Measurements from ENCODE around the gene RHOJ.

RHOJ gene

DNA sequence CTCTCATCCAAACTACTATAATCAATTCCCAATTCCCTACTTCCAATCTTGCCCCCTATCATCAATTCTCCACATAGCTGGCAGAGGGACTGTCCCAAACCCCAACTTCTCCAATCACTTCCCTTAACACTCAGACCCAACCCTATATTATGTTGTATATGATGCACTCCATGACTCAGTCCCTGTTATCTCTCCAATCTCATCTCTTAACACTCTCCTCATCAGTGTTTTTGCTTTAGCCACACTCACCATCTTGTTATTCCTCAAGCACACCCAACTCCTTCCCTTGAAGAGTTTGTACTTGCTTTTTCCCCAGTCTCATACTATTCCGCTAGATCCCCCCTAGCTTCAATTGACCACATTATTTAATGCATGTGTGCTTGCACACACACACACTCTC is 4.9 kb downstream of the RHOJ start:
- DNase-seq, result no peak

DNA sequence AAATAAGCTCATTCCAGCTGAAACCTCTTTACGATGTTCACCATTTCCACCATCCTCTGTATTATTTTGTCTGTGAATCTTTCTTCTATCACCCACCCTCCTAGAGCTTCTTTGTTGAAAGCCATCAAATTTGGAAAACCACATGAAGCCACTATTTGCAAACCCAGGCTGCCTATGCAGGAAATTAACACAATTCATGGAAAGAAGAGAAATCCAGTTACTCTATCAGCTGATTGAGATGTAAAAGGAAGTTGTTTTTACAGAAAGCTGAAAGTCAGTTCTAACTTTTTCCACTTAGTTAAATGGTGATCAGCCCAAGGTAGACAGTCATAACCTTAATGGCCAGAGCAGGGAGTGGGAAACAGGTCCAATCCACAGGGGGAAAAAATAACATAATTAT is 6.6 kb downstream of the RHOJ start:
- no peak for DNase-seq

DNA sequence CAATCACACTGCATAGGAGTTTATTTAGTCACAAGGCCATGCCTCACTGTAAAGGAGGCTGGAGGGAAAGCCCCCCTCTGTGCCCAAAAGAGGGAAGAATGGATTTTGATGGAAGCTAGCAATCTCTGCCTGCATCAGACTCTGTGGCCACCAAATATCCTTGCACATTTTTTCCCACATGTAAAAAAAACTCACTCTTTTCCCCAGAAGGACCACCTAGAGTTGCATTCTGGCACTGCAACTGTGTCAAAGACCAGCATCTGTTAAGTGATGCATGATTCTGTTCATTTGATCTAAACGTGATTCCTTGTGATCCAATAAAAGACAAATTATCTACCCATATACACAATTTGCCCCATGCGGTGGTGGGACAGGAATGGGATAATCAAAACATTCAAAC is 8.0 kb downstream of the RHOJ start:
- no peak for DNase-seq

DNA sequence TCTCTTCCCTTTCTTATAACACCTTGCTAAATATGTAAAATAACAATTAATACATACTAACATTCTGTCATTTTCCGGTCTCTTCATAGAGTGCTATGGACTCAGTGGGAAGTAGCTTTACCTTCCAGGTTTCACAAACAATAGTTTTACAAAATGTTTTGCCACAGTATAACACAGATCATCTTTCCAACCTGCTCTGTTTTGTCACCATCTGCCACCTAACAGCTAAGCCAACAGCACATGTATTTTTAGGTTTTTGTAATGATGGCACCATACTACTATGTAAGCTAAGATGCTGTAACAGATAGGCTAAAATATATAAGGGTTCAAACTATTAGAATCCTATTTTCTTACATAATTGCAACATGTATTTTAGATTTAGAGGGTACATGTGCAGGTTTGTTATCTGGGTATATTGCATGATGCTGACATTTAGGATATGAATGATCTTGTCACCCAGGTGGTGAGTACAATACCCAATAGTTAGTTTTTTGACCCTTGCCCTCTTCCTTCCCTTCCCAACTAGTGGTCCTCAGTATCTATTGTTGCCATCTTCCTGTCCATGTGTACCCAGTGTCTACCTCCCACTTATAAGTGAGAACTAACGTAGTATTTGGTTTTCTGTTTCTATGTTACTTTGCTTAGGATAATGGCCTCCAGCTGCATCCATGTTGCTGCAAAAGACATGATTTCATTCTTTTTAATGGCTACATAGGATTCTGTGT is 8.7 kb downstream of the RHOJ start:
- no peak for DNase-seq

DNA sequence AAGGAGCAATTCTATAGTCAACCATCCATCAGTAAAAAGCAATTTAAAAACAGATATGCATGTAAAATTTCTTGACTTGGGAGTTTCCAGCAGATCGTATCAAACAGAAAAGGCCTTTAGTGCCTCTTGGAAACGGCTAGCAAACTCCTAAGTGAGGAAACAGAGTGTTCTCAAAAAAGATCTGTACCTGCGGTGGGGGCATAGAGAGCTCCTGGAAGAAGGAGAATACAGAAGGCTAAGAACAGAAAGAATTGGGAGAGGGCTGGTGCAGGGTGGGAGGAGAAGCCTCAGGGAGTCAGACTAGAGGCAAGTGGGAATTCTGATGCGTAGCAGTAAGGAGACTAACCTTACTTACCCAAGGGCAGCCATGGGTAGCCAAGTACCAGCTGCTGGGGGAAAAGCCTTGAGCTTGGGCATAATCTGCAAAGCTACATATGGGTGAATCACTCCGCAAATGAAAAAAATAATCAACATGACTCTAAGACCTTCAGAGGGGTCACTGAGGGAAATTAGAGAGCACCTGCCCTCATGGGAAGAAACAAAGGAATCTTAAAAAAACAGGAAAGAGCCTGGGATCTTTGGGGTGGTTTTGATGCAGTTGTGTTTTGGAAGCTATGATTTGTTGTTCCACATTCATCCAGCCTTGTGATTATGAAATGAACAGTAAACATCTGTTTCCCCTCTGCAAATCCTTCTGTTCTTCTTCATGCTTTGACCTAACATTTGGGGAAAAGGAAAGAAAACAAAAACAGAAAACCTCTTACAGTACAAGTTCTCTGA is 10.4 kb downstream of the RHOJ start:
- no peak for DNase-seq

DNA sequence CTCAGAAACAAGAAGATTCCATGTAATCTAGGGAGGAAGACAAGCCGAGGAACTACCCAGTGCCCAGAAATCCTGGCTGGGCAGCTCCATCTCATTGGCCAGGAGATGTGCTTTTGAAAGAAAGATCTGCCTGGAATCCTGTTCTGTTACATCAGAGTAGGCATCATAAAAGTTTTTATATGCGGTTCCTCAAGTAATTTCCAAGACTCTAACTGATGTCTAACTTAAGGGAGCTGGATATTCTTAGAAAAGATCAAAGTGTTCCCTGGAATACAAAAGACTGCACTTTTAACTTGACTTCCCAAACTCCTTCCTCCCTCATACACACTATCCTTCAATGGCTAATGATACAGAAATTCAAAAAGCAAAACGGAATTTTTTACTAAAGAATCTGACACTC is 16.3 kb downstream of the RHOJ start:
- DNase-seq, result no peak

DNA sequence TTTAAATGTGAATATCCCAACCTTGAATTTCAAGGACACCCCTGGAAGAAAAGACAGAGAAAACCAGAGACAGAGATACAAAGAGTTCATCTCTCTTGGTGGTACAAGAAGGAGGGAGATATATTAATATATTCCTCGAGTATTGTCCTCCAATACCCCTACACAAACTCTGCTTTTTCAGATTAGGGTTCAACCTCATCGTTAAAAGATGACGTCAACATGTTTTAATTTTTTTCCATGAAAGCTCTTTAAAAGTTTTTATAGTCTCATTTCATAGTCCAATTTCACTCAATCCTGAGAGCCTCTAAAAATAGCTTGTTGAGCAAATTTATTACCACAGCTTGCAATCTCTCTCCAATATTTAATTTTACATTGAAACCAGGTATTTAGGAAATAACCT is 19.4 kb downstream of the RHOJ start:
- no peak for DNase-seq

DNA sequence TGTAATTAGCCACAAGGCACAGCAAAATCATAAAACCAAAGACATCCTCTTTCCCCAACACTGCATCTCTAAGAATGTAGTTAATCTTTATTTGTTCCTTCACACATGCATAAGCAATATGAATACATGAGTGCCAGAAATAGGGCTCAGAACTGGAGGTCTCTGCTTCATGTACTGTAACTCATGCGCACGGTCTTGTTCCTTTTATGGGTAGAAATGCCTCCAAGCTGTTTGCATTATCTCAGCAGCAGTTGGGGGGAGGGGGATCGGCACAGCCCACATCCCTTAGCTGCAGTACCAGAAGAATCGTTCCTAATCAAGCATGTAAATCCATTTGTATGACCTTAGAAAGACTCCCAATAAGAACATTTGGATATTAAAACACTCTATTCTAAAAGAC is 20.0 kb downstream of the RHOJ start:
- no peak for DNase-seq

DNA sequence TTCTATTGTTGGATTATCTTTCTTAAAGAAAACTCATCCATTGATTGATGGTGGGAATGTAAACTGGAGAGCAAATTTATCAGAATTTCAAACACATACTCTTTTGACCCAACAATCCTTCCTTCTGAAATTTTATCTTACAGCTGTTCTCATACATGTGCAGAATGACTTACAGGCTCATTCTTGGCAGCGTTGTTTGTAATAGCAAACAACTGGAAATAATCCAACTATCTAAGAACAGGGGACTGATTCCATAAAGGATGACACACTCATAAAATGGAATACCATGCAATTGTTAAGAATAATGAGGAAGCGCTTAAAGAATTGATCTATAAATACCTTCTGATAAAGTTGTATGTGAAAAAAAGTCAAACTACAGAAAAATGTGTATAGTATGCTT is 24.0 kb downstream of the RHOJ start:
- no peak for DNase-seq

DNA sequence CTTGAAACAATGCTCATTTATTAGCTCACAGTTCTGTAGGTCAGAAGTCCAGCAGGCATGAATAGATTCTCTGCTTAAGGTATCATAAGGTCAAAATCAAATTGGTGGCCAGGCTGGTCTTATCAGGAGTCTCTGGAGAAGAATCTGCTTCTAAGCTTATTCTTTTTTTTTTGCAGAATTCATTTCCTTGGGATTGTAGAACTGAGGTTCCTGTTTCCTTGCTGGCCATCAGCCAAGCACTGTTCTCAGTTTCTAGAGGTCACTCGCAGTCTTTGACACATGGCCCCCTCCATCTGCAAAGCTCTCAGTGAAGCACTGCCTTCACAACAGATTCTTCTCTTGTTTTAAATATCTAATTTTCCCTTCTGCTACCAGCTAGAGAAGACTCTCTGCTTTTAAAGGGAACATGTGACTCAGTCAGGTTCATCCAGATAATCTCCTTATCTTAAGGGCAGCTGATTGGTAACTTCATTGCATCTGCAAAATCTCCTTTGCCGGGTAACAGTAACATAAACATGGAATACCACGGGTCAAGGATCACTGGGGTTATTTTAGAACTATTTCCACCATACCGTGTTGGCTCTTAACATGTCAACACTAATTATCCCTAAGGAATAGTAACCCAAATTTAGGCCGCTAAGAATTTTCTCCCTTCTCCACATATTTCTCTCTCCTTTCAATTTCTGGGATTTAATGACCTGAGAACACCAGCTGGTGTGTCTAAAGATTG is 25.3 kb downstream of the RHOJ start:
- DNase-seq, result no peak

DNA sequence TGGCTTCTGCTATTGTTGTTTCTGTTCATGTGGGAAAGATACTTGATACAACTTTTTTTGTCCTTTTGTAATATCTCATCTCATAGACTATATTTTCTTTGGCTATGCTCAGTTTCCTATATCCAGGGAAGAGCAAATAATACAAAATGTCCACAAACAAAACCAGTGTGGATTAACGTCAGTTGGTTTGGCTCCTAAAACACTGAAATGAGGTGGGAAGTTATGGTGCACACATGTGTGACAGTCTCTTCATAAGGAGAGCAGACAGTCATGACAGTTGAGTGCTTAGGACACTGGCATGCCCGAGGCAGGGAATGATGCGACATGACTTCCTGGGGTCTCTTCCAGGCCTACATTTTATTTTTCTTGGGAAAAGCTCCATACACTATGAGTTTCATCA is 27.5 kb downstream of the RHOJ start:
- no peak for DNase-seq

DNA sequence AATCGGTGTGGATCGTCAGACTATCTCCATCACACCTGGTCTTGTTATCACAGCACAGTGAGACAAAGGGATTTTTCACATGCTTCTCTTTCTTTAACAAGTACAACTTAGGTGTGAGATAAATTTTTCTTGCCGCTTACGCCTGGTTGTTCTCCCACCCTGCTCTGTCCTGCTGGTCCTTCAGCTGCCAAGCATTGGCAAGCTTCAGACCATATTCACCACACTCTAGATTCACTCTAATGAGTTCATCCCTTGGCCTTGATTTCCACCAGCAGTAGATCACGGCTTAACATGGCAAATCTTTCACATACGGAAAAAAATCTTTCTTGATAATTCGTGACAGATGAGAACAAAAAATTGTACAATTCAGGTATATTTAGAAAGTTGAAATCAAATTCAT is 33.5 kb downstream of the RHOJ start:
- no peak for DNase-seq

DNA sequence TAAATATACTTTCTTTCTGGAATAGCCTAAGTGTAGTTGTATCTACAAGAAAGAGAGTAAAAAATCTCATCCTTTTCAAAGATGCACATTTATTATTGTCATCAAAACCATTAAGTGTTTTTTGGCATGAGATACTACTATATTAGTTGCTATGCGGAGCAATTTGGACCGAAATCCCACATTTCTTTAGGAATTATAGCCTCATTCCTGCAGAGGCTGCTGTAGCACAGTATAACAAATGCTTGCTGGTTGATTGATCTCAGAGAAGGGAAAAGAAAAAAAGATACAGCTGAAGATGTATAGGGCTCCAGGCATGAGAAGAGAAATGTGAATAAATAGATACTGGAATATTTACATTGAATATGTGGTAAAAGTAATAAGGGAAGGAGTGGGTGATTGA is 36.0 kb downstream of the RHOJ start:
- no peak for DNase-seq

DNA sequence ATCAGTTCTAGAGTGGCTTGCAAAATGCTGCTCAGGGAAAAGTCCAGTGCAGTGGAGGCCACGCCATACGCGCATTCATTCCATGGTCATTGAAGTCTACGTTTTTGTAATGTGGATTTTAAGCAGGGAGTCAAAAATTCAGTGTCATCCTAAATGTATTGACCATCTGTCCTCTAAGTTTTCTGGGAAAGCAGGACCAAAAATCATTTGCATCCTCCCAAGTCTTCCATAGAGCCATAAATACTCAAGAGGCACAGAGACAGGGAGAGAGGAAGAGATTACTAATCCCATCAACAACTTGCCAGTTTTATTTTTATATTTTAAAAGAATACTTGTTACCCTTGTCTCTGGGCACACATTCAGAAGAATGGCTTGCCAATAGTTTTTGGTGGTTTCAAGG is 36.9 kb downstream of the RHOJ start:
- no peak for DNase-seq

DNA sequence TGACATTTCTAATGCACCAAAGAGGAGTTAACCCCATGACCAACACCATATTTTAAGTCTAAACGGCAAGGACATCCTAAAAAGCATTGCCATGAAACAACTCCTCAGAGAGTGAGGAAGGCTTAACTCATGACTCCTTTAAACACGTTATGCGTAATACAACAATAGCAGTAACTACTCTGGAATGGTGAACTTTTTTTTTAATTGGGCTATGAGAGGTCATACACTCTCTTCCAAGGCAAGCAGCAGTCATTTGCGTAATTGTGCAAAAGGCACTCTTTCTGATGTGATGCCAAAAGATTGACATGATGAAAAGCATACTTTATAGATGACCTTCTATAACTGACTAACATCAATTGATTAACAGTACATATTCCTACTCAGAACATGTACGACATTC is 39.4 kb downstream of the RHOJ start:
- no peak for DNase-seq

DNA sequence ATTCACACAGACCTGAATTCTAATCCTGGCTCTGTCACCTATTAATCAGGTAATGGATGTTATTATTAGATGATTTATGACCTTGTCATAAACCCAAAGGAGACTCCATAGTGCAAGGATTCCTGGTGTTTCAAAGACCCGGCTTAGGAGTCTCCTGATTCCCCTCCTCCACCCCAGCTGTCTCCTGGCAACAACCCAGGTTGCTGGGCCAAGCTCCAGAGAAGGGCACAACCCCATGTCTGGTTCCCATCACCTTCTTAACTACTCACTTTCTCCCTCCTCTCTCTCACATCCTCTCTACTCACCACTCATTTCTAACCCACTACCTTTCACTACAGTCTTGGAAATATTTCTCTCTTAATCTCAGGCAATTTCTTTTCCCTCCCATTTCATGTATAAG is 41.6 kb downstream of the RHOJ start:
- no peak for DNase-seq

DNA sequence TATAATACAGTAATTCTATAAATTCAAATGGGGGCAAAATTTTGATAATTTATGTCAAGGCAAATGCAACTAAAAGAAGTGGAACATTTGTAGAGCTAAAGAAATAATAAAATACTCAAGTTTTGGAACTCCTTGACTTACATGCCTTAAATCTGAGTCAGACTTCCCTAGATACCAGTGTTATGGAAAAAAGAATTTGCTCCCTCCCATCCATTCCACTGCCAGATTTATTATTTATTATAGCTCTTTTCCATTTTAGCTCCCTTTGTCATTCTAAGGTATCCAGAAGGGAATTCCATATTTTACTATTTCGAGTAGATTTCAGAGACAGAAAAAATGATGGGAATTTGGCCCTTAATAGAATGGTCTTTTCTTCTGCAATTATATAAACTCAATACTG is 44.0 kb downstream of the RHOJ start:
- no peak for DNase-seq

DNA sequence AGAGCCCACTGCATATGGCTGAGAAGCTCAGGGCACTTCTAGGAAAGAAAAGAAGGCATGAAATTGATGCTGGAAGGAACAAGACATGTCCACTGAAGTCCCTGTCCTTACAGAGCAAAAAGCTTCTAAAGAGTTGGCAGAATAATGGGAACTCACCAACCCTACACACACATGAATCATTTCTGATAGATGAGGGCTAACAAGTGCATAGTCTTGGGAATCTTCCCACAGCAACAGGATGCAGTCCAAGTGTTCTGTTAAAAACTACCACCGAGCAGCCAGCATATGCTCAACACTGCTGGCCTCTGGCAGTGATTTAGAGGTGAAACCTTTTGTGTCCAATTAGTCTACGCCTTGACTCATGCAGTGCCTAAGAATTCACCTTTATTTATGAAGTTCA is 44.8 kb downstream of the RHOJ start:
- DNase-seq, result no peak

DNA sequence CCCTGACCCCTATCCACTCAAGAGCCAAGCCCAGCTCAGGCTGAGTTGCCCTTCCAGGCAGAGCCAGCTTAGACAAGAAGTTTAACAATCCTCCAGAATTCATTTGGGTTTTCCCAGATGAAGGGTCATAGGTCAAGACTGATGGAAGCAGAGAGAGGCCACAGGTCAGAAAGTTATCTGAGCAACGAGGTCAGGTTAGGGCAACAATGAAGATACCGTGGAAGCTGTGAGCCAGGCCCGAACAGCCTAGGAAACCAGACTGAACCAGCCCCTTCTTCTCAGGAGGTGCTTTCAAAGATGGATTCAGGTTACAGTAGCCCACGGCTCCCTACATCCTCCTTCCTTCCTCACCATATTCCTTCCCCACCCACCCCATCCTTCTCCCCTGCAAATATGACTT is 53.1 kb downstream of the RHOJ start:
- no peak for DNase-seq

DNA sequence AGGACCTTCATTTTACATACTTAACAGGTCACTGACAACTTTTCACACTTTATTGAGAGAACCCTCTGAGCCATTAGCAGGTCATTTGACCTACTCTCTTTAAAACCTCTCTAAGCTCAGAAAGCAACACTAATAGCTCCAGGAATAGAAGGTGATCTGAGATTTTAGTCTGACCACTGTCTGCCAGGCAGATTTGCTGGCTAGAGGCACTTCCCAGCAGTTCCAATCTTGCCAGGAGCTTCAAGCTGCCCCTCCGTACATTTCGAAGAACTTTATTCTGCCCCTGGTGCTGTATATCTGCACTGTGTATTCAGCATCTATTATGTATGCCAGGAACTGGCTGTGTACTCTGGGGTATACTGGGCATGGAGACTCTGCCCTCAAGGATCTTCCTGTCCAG is 58.2 kb downstream of the RHOJ start:
- no peak for DNase-seq

DNA sequence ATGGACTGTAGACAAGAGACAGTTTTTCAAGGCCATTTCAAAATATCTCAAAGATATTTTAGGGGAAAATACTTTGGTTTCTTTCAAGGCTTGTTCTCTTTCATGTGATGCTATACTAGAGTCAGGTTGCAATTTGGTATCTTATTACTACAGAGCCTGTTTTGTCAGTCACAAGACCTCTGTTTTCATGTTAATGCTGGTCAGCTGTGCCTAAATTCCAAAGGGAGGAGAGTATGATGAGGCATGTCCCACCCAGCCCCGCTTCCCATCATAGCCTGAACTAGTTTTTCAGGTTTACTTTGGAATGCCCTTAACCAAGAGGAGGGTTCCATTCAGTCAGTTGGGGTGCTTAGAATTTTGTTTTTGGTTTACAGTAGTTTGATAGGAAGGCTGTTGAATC is 61.9 kb downstream of the RHOJ start:
- no peak for DNase-seq

DNA sequence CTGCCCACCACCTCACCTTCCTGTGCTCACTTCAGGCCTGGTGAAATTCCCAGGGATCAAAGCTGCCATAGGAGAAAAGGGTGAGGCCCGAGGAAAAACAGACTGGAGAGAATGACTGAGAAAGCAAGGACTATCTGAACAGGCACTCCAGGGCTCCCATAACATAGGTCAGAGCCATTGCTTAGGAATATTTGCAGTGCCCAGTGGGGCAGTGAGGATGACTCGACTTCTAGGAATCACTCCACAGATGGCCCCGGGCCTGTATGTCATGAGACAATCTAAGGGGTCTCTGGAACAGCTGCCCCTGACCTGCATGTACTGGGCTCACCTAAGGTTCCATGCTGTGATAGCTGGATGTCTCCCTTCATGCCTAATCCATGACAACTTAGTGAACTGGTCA is 62.9 kb downstream of the RHOJ start:
- no peak for DNase-seq

DNA sequence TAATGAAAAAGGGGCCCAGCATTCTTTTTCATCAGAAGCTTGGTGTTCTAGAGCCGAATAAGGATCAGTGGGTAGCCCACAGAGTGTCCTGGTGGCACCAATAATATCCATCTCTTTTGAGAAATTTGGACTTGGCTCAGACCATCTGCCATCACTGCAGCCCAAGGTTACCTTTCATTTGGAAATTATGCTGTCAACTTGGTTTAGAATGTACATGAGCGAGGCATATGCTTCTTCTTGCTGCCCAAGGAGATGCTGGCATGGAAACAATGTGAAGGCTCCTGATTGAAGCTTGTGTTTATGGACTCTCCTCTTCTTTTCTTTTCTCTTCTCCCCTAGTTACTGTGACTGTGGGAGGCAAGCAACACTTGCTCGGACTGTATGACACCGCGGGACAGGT is 64.5 kb downstream of the RHOJ start:
- DNase-seq, result no peak

DNA sequence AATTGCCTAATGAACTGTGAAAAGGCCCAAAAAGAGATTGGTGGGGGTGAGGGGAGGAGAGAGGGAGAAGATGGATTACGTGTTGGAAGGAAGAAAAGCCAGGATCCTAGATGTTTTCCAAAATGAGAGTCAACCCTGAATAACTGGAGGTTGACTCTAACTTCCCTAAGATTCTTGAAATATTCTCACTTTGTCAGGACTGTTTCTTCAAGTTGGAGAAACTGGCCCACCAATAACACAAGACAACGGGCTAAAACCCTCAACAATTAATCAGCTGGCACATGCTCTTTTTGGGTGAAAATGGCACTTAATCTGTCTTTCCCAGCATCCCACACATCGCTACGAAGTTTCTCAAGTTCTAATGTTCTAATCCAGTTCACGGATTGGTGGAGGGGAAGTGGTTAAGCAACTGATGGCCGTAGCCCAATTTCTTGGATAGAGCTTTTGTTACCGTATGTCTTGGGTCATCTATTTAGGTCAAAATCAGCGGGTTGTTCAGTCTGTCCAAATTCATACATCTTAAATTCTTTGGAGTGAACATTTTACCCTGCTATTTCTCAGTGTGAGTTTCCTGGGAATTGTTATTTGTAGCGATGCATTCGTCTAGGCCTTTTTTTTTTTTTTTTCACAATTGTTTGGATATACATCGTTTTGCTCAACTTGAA is 65.5 kb downstream of the RHOJ start:
- no peak for DNase-seq

All from activated CD4-positive, alpha-beta T cell treated with anti-CD3 and anti-CD28 coated beads, Interleukin-2, amount 50 U/mL, for 4 hours (primary cell).